Dendritic cell treated with granulocyte-macrophage colony-stimulating factor and Interleukin-4, amounts not matched to agents 40 ng/mL and 50 ng/mL, for 4 days (primary cell): ENCODE results near the gene R3HCC1L.
"Not testable (repeated sequence)": the region's sequence is repeated elsewhere in the genome, so short reads cannot be mapped to it uniquely, and the experiment has no call there.

Source experiments
- H3K27ac Mint-ChIP-seq: one replicate; pipeline ENCODE4 v1.8.0; 2022; ENCODE audit warnings: mild to moderate bottlenecking, mixed read lengths
- H3K27me3 Mint-ChIP-seq: one replicate; pipeline ENCODE4 v1.8.0; 2022; ENCODE audit warnings: mild to moderate bottlenecking, mixed read lengths
- H3K36me3 Mint-ChIP-seq: one replicate; pipeline ENCODE4 v1.8.0; 2022; ENCODE audit warnings: low read depth, mixed read lengths
- H3K4me1 Mint-ChIP-seq: one replicate; pipeline ENCODE4 v1.8.0; 2022; ENCODE audit warnings: low read depth, mixed read lengths
- H3K4me3 Mint-ChIP-seq: one replicate; pipeline ENCODE4 v1.8.0; 2022; ENCODE audit warnings: mild to moderate bottlenecking, moderate library complexity, mixed read lengths
- H3K9me3 Mint-ChIP-seq: one replicate; pipeline ENCODE4 v1.8.0; 2022; ENCODE audit warnings: mixed read lengths
- intact Hi-C: fragments of 100-400 bp; cut with micrococcal nuclease; formaldehyde crosslinking; loops from one replicate; pipeline ENCODE4 v1.15.0; 2022

The R3HCC1L gene

DNA sequence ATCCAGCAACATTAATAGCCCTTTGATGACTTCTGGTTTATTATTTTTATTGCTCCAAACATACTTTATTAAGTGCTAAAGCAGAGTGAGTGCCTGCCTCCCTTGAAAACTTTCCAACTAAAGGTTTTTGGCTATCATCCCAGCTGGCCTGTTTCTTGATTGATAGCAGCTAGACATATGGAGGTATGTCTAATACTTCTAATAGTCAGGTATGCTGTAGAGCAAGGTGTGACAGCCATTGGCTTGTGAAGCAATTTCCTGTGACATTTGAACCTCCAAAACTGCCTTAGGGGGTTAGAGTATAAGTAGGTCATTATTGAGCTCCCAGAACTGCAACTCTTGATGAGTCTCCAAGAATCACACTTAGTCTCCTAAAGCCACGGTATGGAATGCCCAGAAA lies 77.7 kb downstream of the R3HCC1L start:
- intact Hi-C loops, result no loop called here
- peaks cover 50% of the 10 kb centered on the region for H3K36me3 Mint-ChIP-seq
- peaks cover 8% of the 10 kb centered on the region for H3K4me1 Mint-ChIP-seq
- H3K4me3 Mint-ChIP-seq, result no peak overlapping the region
- no peaks in the 10 kb centered on the region for H3K27me3 Mint-ChIP-seq
- H3K27ac Mint-ChIP-seq, result no peak overlapping the region
- H3K9me3 Mint-ChIP-seq, result no peaks in the 10 kb centered on the region

DNA sequence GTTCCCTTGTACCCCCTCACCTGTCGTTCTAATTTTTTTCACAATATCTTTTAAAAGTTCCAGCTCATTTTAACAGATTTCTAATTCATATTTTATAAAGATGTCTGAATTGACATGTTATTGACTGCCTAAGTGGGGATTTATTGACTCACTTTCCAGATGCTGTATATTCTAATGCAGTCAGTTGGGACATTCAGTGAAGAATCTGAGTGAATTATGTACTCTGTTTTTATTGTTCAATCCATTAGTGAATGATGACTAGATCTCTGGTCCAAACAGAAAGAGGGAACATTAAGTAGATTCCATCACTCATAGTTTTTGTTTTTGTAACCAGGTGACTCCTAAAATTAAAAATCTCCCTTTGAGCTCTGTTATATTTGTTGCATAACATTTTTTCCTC lies 79.3 kb downstream of the R3HCC1L start:
- intact Hi-C loops, result no loop called here
- Mint-ChIP-seq H3K9me3 (peaks cover under 1% of the 10 kb centered on the region), H3K36me3 (peaks cover 46% of the 10 kb centered on the region), H3K4me3 (no peak overlapping the region), H3K4me1 (peaks cover 21% of the 10 kb centered on the region), H3K27me3 (no peaks in the 10 kb centered on the region), H3K27ac (no peak overlapping the region)

DNA sequence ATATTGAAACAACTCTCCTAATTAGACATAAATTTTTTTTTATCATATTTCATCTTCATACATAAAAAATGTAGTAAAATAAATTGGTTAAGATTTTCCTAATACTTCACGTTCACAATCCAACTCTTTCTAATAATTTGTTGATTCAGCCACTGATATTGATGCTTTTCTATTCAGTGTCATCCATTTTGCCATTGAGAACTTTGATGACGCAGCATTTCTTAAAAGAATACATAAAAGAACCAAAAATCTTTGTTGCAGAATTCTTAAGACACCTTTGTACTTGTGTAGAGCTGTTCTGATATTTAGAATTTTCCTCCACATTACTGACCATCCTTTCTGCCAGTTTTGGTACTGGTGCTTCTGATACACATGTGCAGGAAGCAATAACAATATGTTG lies 80.9 kb downstream of the R3HCC1L start:
- Mint-ChIP-seq H3K36me3 (peaks cover 50% of the 10 kb centered on the region), H3K9me3 (peaks cover 16% of the 10 kb centered on the region), H3K4me1 (peaks cover 21% of the 10 kb centered on the region), H3K4me3 (no peak overlapping the region), H3K27me3 (no peaks in the 10 kb centered on the region), H3K27ac (no peak overlapping the region)
- intact Hi-C loops, result no loop called here

DNA sequence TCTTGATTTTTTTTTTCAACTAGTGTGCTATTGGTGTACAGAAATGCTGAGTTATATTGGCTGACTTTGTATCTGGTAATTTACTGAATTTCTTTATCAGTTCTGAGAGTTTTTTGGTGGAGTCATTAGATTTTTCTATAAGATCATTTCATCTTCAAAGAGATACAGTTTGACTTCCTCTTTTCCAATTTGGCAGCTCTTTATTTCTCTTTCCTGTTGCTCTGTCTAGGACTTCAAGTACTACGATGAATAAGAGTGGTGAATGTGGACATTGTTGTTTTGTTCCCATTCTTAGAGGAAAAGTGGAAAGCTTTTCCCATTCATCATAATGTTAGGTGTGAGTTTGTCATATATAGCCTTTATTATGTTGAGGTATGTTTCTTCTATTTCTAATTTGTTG lies 83.3 kb downstream of the R3HCC1L start:
- peaks cover 16% of the 10 kb centered on the region for H3K9me3 Mint-ChIP-seq
- no peak overlapping the region for H3K27ac Mint-ChIP-seq
- H3K27me3 Mint-ChIP-seq, result no peaks in the 10 kb centered on the region
- H3K4me3 Mint-ChIP-seq, result no peak overlapping the region
- H3K36me3 Mint-ChIP-seq, result peaks cover 32% of the 10 kb centered on the region
- H3K4me1 Mint-ChIP-seq, result peaks cover 12% of the 10 kb centered on the region
- intact Hi-C loops, result no loop called here

DNA sequence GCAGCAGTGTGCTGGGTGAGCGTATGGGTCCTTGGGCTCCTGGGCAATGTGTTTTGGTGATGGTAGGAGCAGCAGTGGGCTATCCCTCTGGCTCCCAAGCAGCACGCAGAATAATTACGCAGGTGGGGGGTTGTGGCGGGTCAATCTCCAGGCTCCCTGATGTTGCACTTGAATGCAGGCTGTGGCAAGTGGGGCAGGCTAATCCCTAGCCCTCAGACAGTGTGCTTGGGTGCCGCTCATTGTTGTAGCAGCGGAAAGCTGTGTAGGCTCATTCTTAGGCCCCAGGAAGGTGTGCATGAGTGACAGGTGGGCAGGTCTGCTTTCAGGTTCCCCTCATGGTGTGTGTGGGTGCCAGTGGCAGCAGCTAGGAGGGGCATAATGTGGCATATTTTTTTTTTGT lies 89.4 kb downstream of the R3HCC1L start:
- Mint-ChIP-seq H3K27ac (no peak overlapping the region), H3K27me3 (no peaks in the 10 kb centered on the region), H3K4me3 (no peak overlapping the region), H3K4me1 (peaks cover 13% of the 10 kb centered on the region), H3K36me3 (peaks cover 24% of the 10 kb centered on the region), H3K9me3 (peaks cover 14% of the 10 kb centered on the region)
- intact Hi-C loops, result no loop called here

DNA sequence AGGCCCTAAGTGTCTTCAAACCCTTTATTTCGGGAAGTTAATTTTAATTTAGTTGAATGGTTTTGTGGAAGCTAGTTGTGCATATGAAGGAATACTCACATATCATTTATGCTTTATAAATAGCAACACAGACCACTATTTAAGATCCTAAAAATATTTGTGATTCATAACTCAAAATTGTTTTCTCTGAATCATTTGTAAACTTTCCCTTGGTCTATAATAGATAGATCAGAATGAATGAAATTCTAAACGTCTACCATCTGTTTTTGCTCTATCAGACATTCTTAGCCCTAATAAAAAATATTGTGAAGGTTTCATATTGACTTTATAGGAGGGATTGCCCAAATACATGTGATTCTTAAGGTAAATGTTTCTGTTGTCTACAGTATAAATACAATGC lies 90.1 kb downstream of the R3HCC1L start:
- H3K4me3 Mint-ChIP-seq, result no peak overlapping the region
- no peak overlapping the region for H3K27ac Mint-ChIP-seq
- H3K4me1 Mint-ChIP-seq, result peaks cover 19% of the 10 kb centered on the region
- intact Hi-C loops, result no loop called here
- peaks cover 8% of the 10 kb centered on the region for H3K9me3 Mint-ChIP-seq
- no peaks in the 10 kb centered on the region for H3K27me3 Mint-ChIP-seq
- peaks cover 18% of the 10 kb centered on the region for H3K36me3 Mint-ChIP-seq

DNA sequence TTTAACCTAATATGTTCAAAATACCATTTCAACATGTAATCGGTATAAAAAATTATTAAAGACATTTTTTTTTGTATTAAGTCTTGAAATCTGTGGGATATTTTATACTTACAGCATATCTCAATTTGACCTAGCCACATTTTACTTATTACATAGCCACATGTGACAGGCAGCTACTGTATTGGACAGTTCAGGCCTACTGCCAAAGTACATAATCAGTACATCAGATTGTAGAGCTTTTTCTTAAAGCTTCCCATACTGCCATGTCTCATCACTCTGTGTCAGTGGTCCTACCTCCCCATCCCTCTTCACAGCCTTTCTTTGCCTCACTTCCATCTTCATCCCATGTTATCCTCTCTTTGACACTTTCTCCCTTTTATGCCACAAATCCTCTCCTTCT lies 90.5 kb downstream of the R3HCC1L start:
- peaks cover 13% of the 10 kb centered on the region for H3K36me3 Mint-ChIP-seq
- H3K4me3 Mint-ChIP-seq, result no peak overlapping the region
- no peak overlapping the region for H3K27ac Mint-ChIP-seq
- peaks cover 20% of the 10 kb centered on the region for H3K4me1 Mint-ChIP-seq
- H3K27me3 Mint-ChIP-seq, result no peaks in the 10 kb centered on the region
- peaks cover 3% of the 10 kb centered on the region for H3K9me3 Mint-ChIP-seq
- intact Hi-C loops, result no loop called here

DNA sequence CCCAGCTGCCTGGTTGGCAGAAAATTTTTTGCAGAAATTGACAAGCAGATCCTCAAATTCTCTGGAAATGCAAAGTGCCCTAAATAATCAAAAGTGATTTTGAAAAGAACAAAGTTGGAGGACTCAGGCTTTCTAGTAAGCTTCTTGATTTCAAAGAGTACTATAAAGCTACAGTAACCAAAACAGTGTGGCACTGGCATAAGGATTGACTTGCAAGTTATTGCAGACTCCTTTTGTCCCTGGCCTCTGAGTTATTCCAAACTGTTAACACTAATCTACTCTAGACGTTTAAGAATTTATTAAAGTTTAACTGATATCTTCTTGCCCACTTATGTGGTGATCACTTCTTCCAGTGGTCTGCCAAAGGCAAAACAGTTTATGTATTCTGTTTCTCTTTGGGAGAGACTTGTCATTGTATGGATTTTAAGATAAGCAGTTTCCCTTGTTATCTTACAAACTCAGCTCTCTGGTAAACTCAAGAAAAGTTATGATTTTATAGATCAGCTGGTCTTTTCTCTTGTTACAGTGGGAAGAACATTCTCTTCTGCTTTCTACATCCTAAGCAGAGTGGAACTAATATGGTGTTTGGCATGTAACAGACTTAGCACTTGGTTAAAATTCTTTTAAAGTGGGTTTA lies 92.2 kb downstream of the R3HCC1L start:
- Mint-ChIP-seq H3K4me1 (peaks cover 20% of the 10 kb centered on the region), H3K4me3 (no peak overlapping the region), H3K36me3 (peaks cover 24% of the 10 kb centered on the region), H3K27ac (no peak overlapping the region), H3K27me3 (no peaks in the 10 kb centered on the region), H3K9me3 (no peaks in the 10 kb centered on the region)
- intact Hi-C loops, result no loop called here

DNA sequence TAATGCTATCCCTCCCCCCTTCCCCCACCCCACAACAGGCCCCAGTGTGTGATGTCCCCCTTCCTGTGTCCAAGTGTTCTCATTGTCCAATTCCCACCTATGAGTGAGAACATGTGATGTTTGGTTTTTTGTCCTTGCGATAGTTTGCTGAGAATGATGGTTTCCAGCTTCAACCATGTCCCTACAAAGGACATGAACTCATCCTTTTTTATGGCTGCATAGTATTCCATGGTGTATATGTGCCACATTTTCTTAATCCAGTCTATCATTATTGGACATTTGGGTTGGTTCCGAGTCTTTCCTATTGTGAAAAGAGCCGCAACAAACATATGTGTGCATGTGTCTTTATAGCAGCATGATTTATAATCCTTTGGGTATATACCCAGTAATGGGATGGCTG lies 93.3 kb downstream of the R3HCC1L start:
- H3K9me3 Mint-ChIP-seq, H3K27me3 Mint-ChIP-seq, intact Hi-C loops, H3K27ac Mint-ChIP-seq, H3K4me3 Mint-ChIP-seq: not testable (repeated sequence)
- Mint-ChIP-seq H3K4me1 (peaks cover 20% of the 10 kb centered on the region), H3K36me3 (peaks cover 32% of the 10 kb centered on the region)

DNA sequence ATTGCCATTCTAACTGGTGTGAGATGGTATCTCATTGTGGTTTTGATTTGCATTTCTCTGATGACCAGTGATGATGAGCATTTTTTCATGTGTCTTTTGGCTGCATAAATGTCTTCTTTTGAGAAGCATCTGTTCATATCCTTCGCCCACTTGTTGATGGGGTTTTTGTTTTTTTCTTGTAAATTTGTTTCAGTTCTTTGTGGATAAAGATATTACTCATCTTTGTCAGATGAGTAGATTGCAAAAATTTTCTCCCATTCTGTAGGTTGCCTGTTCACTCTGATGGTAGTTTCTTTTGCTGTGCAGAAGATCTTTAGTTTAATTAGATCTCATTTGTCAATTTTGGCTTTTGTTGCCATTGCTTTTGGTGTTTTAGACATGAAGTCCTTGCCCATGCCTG lies 93.8 kb downstream of the R3HCC1L start:
- intact Hi-C loops, H3K9me3 Mint-ChIP-seq, H3K27me3 Mint-ChIP-seq, H3K4me3 Mint-ChIP-seq, H3K27ac Mint-ChIP-seq: not testable (repeated sequence)
- peaks cover 20% of the 10 kb centered on the region for H3K4me1 Mint-ChIP-seq
- peaks cover 33% of the 10 kb centered on the region for H3K36me3 Mint-ChIP-seq

DNA sequence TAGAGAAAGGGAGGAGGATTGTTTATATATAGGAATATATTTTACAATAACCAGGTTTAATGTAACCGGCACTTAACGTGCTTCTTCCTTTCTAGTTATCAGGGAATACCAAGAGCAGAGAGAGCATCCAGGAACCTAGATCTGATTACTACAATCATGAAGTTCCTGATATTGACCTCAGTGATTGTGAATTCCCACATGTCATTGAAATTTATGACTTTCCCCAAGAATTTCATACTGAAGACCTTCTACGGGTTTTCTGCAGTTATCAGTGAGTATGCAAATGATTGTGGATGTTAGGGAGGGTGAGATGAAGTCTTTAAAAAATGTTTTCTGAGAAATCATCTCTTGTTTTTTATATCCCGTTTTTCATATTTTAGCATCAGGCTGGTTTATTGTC lies 97.0 kb downstream of the R3HCC1L start:
- no peaks in the 10 kb centered on the region for H3K27me3 Mint-ChIP-seq
- intact Hi-C loops, result no loop called here
- H3K4me1 Mint-ChIP-seq, result peaks cover 7% of the 10 kb centered on the region
- H3K4me3 Mint-ChIP-seq, result no peak overlapping the region
- no peak overlapping the region for H3K27ac Mint-ChIP-seq
- H3K9me3 Mint-ChIP-seq, result no peaks in the 10 kb centered on the region
- H3K36me3 Mint-ChIP-seq, result peaks cover 64% of the 10 kb centered on the region

DNA sequence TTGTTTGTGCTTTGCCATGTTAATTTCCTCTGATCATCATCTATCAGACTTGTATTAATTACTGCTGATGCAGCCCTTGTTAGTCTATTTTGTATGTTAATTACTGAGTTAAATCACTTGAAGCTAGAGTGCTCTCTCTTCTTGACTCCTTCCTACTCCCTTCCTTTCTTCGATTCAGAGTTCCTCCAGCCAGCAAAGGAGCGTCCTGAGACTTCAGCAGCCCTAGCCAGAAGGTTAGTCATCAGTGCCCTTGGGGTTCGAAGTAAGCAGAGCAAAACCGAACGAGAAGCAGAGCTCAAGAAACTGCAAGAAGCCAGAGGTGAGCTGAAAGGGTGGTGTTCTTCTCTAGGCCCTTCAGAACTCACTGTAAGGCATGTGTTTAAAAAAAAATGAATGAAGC lies 101.4 kb downstream of the R3HCC1L start:
- Mint-ChIP-seq H3K9me3 (no peaks in the 10 kb centered on the region), H3K4me1 (no peaks in the 10 kb centered on the region), H3K27me3 (no peaks in the 10 kb centered on the region), H3K4me3 (no peak overlapping the region), H3K27ac (no peak overlapping the region), H3K36me3 (peaks cover 80% of the 10 kb centered on the region)
- intact Hi-C loops, result no loop called here

DNA sequence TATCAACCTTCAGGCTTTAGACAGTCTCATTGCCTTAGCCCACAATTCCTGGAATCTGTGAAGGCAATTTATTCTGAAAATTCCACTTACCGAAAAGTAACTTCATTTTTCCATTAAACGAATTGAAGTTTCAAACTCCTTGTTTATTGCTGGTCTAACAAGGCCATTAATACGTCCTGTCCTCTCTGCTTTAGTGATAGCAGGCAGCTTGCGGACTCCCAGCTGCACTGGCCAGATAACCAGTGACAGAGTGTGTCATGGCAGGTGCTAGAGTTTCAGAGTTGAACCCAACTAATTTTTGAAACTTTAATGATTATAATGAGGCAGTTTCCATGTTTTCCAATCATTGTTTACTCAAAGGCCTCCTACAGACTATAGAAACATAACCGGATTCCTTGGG lies 102.4 kb downstream of the R3HCC1L start:
- H3K27ac Mint-ChIP-seq, result no peak overlapping the region
- H3K36me3 Mint-ChIP-seq, result peaks cover 82% of the 10 kb centered on the region
- no peak overlapping the region for H3K4me3 Mint-ChIP-seq
- no peaks in the 10 kb centered on the region for H3K27me3 Mint-ChIP-seq
- no peaks in the 10 kb centered on the region for H3K9me3 Mint-ChIP-seq
- H3K4me1 Mint-ChIP-seq, result no peaks in the 10 kb centered on the region
- intact Hi-C loops, result no loop called here

DNA sequence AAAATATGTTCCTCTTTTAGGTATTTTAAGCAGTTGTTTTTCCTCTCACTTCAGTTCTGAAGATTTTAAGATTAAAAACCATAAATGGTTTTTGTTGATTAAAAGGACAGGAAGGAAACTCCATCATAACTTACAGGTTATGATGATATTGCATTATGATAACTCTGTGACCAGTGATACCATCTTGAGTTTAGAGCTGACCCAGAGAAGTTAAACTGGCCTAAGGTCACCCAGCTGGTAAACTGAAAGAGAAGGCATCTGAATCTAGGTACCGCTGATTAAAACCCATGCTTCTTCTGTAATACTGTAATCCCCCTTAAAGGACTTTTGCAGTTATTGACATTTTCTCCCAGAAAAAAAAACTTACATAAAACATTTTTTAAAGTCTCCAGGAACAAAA lies 103.9 kb downstream of the R3HCC1L start:
- H3K36me3 Mint-ChIP-seq, result peaks cover 88% of the 10 kb centered on the region
- no peak overlapping the region for H3K4me3 Mint-ChIP-seq
- no peaks in the 10 kb centered on the region for H3K4me1 Mint-ChIP-seq
- H3K27me3 Mint-ChIP-seq, result no peaks in the 10 kb centered on the region
- no peaks in the 10 kb centered on the region for H3K9me3 Mint-ChIP-seq
- H3K27ac Mint-ChIP-seq, result no peak overlapping the region
- intact Hi-C loops, result no loop called here

DNA sequence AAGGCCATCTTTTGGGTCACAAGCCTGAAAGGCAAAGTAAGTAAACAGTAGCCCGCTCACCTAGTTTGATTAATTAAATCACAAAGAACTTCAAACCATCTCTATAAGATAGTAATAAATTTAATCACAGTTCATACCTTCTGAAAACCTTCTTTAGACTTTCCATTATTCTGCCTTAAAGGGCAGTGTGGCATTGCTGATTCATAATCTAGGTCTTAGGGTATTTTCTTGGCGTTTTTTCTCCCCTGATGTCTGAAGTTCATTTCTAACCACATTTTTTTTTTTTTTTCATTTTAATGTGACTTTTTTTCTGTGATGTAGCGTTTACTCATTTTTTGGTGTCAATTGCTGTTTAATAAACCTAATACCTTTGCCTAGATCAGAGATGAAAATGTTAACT lies 106.1 kb downstream of the R3HCC1L start:
- Mint-ChIP-seq H3K4me1 (no peaks in the 10 kb centered on the region), H3K27ac (no peak overlapping the region), H3K4me3 (no peak overlapping the region), H3K36me3 (peaks cover 86% of the 10 kb centered on the region), H3K9me3 (no peaks in the 10 kb centered on the region), H3K27me3 (no peaks in the 10 kb centered on the region)
- intact Hi-C loops, result no loop called here
